GM23338 (cell line): Measurements from ENCODE around the gene NDUFS7. TPM values are rescaled to one million over a fixed set of nuclear protein-coding genes. Genes with fewer than 3 reads are reported as not detected.
"Not testable (repeated sequence)": the region's sequence is repeated elsewhere in the genome, so short reads cannot be mapped to it uniquely, and the experiment has no call there.

Experiments
- ATAC-seq: fragments of 200-7000 bp; cut with Tn5 transposase; 3 replicates; pipeline ENCODE4 v1.9.1; 2020
- DNase-seq: peaks from one replicate; pipeline ENCODE4 v3.0.0-alpha.2; 2015; ENCODE audit warnings: low spot score
- H2AFZ ChIP-seq: fragments of 200-600 bp; sonication (generic); 2 replicates; pipeline ENCODE4 v1.8.0; 2016; ENCODE audit warnings: antibody characterized with exemption, mild to moderate bottlenecking, moderate library complexity
- H3F3A ChIP-seq: fragments of 200-600 bp; sonication (generic); replicated peaks from 2 replicates; pipeline ENCODE4 v1.8.0; 2017; ENCODE audit warnings: antibody characterized with exemption, mixed run types, low read depth
- H3K27ac ChIP-seq: fragments of 200-600 bp; sonication (generic); 2 replicates; pipeline ENCODE4 v1.6.1; 2016; ENCODE audit warnings: low read depth
- H3K27me3 ChIP-seq: fragments of 200-600 bp; sonication (generic); 2 replicates; pipeline ENCODE4 v1.8.0; 2016; ENCODE audit warnings: mild to moderate bottlenecking, mixed run types, moderate library complexity; ENCODE audit not compliant: insufficient read depth
- H3K36me3 ChIP-seq: fragments of 200-600 bp; sonication (generic); 2 replicates; pipeline ENCODE4 v1.8.0; 2016; ENCODE audit warnings: mild to moderate bottlenecking; ENCODE audit not compliant: insufficient read depth
- H3K4me1 ChIP-seq: fragments of 200-600 bp; sonication (generic); 2 replicates; pipeline ENCODE4 v1.8.0; 2016; ENCODE audit warnings: mild to moderate bottlenecking, moderate library complexity; ENCODE audit not compliant: insufficient read depth
- H3K4me2 ChIP-seq: fragments of 200-600 bp; sonication (generic); 2 replicates; pipeline ENCODE4 v1.7.1; 2017; ENCODE audit warnings: mixed run types
- H3K4me3 ChIP-seq: fragments of 200-600 bp; sonication (generic); 2 replicates; pipeline ENCODE4 v1.6.1; 2016; ENCODE audit warnings: mixed run types
- H3K79me2 ChIP-seq: fragments of 200-600 bp; sonication (generic); replicated peaks from 2 replicates; pipeline ENCODE4 v1.8.0; 2017; ENCODE audit warnings: mild to moderate bottlenecking; ENCODE audit not compliant: insufficient read depth
- H3K9me2 ChIP-seq: fragments of 200-600 bp; sonication (generic); 2 replicates; pipeline ENCODE4 v1.8.0; 2017; ENCODE audit not compliant: insufficient read depth
- H4K20me1 ChIP-seq: fragments of 200-600 bp; sonication (generic); replicated peaks from 2 replicates; pipeline ENCODE4 v1.8.0; 2017; ENCODE audit warnings: mild to moderate bottlenecking; ENCODE audit not compliant: insufficient read depth
- H3K27ac Mint-ChIP-seq: 2 replicates; pipeline ENCODE4 v1.8.0; 2020; ENCODE audit warnings: inconsistent platforms, mild to moderate bottlenecking, moderate library complexity, mixed read lengths
- H3K27me3 Mint-ChIP-seq: 3 replicates; pipeline ENCODE4 v1.8.0; 2022; ENCODE audit warnings: low read depth, mild to moderate bottlenecking, moderate library complexity, mixed read lengths, inconsistent platforms; ENCODE audit not compliant: insufficient read depth, poor library complexity
- H3K36me3 Mint-ChIP-seq: 3 replicates; pipeline ENCODE4 v1.8.0; 2021; ENCODE audit warnings: low read depth, mild to moderate bottlenecking, inconsistent platforms, moderate library complexity, mixed read lengths
- H3K4me1 Mint-ChIP-seq: 3 replicates; pipeline ENCODE4 v1.8.0; 2020; ENCODE audit warnings: mild to moderate bottlenecking, inconsistent platforms, mixed read lengths
- H3K4me3 Mint-ChIP-seq: 3 replicates; pipeline ENCODE4 v1.8.0; 2021; ENCODE audit warnings: moderate library complexity, mild to moderate bottlenecking, inconsistent platforms, mixed read lengths
- H3K9me3 Mint-ChIP-seq: 3 replicates; pipeline ENCODE4 v1.8.0; 2020; ENCODE audit warnings: moderate library complexity, mild to moderate bottlenecking, inconsistent platforms, mixed read lengths
- NANOG ChIP-seq: IDR thresholded peaks from 2 replicates; pipeline ENCODE4 v1.6.1; 2016; ENCODE audit warnings: antibody characterized with exemption, borderline replicate concordance
- POLR2AphosphoS5 ChIP-seq: IDR thresholded peaks from 2 replicates; pipeline ENCODE4 v1.6.1; 2016; ENCODE audit warnings: antibody characterized with exemption, low read depth
- ZNF114 ChIP-seq: fragments of 250-450 bp; sonication (Bioruptor Pico); IDR thresholded peaks from 2 replicates; pipeline ENCODE4 v1.5.0; 2020; ENCODE audit warnings: mild to moderate bottlenecking, moderate library complexity
- ZNF331 ChIP-seq: fragments of 250-450 bp; sonication (Bioruptor Pico); IDR thresholded peaks from 2 replicates; pipeline ENCODE4 v1.5.0; 2020; ENCODE audit warnings: low read depth, mild to moderate bottlenecking, moderate library complexity
- polyA plus RNA-seq: library from polyadenylated mRNA; unstranded; fragments of >200 nt; fragmentation: Nextera tagmentation; extraction: Ambion mirVana; gene quantifications from 2 replicates; pipeline ENCODE4 v1.2.1, GENCODE V29; 2016
- total RNA-seq: library from RNA; depleted of rRNA; stranded (reverse); fragments of >200 nt; shearing (Covaris generic); gene quantifications from 2 replicates; pipeline ENCODE4 v1.2.3, GENCODE V29; 2014
- TF ChIP-seq, protein P1 (sequence below): IDR thresholded peaks from one replicate; pipeline ENCODE4 v1.6.1; 2018; ENCODE audit warnings: antibody characterized with exemption; ENCODE audit not compliant: unreplicated experiment
- TF ChIP-seq, protein P2 (sequence below), 2 experiments: fragments of 200-600 bp in 1 of 2; sonication (generic) in 1 of 2; conservative IDR thresholded peaks; 2 replicates each; pipeline versions ENCODE4 v1.5.1 to v1.6.1; 2016 to 2017; ENCODE audit warnings: antibody characterized with exemption in 2 of 2, low read depth in 2 of 2, mild to moderate bottlenecking in 2 of 2, moderate library complexity in 1 of 2
- TF ChIP-seq, protein P3 (sequence below): IDR thresholded peaks from 2 replicates; pipeline ENCODE4 v1.6.1; 2016; ENCODE audit warnings: antibody characterized with exemption

NDUFS7 gene
- total and polyA plus RNA-seq, 2 experiments from 2014 or later = 132 to 203 TPM

DNA sequence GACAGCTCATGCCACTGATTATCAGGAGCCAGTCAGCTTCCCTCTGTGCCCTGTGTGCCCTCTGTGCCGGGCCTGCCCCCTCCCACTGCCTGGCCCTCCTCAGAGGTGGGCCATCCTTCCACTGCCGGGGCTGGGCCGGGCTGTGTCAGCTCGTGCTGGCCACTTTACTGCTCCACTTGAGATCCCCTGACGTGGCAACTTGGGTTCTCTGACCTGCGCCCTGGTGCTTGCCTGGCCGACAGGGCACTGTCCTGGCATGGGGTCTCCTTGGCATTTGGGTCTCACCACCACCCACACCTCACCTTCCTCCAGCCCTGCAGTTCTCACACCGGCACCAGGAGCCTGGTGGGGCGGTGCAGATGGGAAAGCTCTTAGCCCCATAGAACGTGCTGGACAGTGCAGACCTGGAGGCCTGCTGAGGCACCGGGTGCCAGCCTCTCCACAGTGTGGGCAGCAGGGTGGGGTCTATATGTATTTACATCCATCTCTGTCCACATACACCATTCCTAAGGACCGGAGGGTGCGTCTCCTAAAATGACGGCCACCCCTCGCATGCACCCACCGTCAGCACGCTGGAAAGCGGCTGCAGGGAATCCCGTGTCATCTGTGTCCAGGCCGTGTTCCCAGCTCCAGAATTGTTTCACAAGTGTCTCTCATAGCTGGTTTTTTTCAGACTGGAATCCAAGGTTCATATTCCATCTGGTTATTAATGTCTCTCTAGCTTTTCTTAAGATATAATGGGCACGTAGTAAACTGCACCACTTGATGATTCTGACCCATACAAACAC lies 35.4 kb downstream of the NDUFS7 start (continued):
- TF ChIP-seq POLR2AphosphoS5 (no peak), NANOG (no peak), ZNF114 (no peak), ZNF331 (no peak)
- TF ChIP-seq, protein P1, sequence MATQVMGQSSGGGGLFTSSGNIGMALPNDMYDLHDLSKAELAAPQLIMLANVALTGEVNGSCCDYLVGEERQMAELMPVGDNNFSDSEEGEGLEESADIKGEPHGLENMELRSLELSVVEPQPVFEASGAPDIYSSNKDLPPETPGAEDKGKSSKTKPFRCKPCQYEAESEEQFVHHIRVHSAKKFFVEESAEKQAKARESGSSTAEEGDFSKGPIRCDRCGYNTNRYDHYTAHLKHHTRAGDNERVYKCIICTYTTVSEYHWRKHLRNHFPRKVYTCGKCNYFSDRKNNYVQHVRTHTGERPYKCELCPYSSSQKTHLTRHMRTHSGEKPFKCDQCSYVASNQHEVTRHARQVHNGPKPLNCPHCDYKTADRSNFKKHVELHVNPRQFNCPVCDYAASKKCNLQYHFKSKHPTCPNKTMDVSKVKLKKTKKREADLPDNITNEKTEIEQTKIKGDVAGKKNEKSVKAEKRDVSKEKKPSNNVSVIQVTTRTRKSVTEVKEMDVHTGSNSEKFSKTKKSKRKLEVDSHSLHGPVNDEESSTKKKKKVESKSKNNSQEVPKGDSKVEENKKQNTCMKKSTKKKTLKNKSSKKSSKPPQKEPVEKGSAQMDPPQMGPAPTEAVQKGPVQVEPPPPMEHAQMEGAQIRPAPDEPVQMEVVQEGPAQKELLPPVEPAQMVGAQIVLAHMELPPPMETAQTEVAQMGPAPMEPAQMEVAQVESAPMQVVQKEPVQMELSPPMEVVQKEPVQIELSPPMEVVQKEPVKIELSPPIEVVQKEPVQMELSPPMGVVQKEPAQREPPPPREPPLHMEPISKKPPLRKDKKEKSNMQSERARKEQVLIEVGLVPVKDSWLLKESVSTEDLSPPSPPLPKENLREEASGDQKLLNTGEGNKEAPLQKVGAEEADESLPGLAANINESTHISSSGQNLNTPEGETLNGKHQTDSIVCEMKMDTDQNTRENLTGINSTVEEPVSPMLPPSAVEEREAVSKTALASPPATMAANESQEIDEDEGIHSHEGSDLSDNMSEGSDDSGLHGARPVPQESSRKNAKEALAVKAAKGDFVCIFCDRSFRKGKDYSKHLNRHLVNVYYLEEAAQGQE = no peak
- TF ChIP-seq, protein P2, sequence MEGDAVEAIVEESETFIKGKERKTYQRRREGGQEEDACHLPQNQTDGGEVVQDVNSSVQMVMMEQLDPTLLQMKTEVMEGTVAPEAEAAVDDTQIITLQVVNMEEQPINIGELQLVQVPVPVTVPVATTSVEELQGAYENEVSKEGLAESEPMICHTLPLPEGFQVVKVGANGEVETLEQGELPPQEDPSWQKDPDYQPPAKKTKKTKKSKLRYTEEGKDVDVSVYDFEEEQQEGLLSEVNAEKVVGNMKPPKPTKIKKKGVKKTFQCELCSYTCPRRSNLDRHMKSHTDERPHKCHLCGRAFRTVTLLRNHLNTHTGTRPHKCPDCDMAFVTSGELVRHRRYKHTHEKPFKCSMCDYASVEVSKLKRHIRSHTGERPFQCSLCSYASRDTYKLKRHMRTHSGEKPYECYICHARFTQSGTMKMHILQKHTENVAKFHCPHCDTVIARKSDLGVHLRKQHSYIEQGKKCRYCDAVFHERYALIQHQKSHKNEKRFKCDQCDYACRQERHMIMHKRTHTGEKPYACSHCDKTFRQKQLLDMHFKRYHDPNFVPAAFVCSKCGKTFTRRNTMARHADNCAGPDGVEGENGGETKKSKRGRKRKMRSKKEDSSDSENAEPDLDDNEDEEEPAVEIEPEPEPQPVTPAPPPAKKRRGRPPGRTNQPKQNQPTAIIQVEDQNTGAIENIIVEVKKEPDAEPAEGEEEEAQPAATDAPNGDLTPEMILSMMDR (conservative IDR thresholded peaks at IDR 0.05; ENCODE audit: low read depth in 2 of 2) = no peak

DNA sequence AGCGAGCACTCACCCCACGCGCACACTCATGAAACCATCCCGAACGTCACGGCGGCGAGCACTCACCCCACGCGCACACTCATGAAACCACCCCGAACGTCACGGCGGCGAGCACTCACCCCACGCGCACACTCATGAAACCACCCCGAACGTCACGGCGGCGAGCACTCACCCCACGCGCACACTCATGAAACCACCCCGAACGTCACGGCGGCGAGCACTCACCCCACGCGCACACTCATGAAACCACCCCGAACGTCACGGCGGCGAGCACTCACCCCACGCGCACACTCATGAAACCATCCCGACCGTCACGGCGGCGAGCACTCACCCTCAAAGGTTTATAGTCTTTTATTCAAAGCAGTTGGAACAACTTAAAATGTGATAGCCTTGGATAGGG lies 36.4 kb downstream of the NDUFS7 start:
- Histone ChIP-seq H3F3A (peaks cover 35% of the 10 kb centered on the region), H3K79me2 (peaks cover 87% of the 10 kb centered on the region), H4K20me1 (peaks cover 63% of the 10 kb centered on the region), H3K36me3 (peaks cover 31% of the 10 kb centered on the region), H3K4me1 (peaks cover 19% of the 10 kb centered on the region)
- H3K27me3 ChIP-seq, H3K4me3 ChIP-seq, H3K4me3 Mint-ChIP-seq, H2AFZ ChIP-seq, ATAC-seq, H3K9me2 ChIP-seq, H3K4me2 ChIP-seq, DNase-seq, H3K27ac Mint-ChIP-seq, H3K27ac ChIP-seq, H3K9me3 Mint-ChIP-seq: not testable (repeated sequence)
- Mint-ChIP-seq H3K36me3 (peaks cover 76% of the 10 kb centered on the region), H3K4me1 (peaks cover 57% of the 10 kb centered on the region), H3K27me3 (peaks cover 23% of the 10 kb centered on the region)

DNA sequence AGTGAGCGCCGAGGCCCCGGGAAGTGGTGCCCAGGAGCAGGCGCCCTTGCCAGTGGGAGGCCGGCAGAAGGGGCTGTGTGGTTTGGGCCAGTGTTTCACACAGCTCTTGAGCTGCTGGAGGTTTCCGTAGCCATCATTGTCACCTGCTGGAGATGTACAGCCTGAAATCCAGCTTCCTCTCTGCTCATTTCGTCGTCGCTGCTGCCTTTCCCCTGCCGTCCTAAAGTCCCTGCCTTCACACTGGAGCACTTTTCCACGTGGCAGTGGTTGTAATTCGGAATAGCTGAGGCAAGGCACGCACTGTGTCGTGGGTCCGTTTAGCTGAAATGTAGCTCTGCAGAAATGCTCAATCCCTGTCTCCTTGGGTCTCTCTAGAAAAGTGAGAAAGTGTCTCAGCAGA lies 36.9 kb downstream of the NDUFS7 start:
- H3K36me3 ChIP-seq = peaks cover 36% of the 10 kb centered on the region
- H3K27ac ChIP-seq = peak overlapping the region; percentile 50
- H2AFZ ChIP-seq = no peak overlapping the region
- no peak overlapping the region; the same call in 1 of the 2 replicates for H3K27ac Mint-ChIP-seq
- no peaks in the 10 kb centered on the region for H3K9me2 ChIP-seq
- peaks cover 82% of the 10 kb centered on the region for H3K36me3 Mint-ChIP-seq
- peaks cover 19% of the 10 kb centered on the region for H3K27me3 Mint-ChIP-seq
- peaks cover 53% of the 10 kb centered on the region for H3K4me1 Mint-ChIP-seq
- H4K20me1 ChIP-seq = peaks cover 63% of the 10 kb centered on the region
- peaks cover 14% of the 10 kb centered on the region for H3K4me1 ChIP-seq
- no peak overlapping the region for H3K4me2 ChIP-seq
- H3F3A ChIP-seq = peaks cover 40% of the 10 kb centered on the region
- H3K4me3 ChIP-seq = no peak overlapping the region
- H3K27me3 ChIP-seq = no peaks in the 10 kb centered on the region
- ATAC-seq = no peak
- no peaks in the 10 kb centered on the region for H3K9me3 Mint-ChIP-seq
- TF ChIP-seq, protein P2 (conservative IDR thresholded peaks at IDR 0.05; ENCODE audit: low read depth in 2 of 2) = no peak
- TF ChIP-seq, protein P3, sequence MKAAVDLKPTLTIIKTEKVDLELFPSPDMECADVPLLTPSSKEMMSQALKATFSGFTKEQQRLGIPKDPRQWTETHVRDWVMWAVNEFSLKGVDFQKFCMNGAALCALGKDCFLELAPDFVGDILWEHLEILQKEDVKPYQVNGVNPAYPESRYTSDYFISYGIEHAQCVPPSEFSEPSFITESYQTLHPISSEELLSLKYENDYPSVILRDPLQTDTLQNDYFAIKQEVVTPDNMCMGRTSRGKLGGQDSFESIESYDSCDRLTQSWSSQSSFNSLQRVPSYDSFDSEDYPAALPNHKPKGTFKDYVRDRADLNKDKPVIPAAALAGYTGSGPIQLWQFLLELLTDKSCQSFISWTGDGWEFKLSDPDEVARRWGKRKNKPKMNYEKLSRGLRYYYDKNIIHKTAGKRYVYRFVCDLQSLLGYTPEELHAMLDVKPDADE = no peak
- peaks cover 85% of the 10 kb centered on the region for H3K79me2 ChIP-seq
- no peak for DNase-seq
- no peak overlapping the region for H3K4me3 Mint-ChIP-seq
